ENCODE measurements around the gene HTR1D.

DNA sequence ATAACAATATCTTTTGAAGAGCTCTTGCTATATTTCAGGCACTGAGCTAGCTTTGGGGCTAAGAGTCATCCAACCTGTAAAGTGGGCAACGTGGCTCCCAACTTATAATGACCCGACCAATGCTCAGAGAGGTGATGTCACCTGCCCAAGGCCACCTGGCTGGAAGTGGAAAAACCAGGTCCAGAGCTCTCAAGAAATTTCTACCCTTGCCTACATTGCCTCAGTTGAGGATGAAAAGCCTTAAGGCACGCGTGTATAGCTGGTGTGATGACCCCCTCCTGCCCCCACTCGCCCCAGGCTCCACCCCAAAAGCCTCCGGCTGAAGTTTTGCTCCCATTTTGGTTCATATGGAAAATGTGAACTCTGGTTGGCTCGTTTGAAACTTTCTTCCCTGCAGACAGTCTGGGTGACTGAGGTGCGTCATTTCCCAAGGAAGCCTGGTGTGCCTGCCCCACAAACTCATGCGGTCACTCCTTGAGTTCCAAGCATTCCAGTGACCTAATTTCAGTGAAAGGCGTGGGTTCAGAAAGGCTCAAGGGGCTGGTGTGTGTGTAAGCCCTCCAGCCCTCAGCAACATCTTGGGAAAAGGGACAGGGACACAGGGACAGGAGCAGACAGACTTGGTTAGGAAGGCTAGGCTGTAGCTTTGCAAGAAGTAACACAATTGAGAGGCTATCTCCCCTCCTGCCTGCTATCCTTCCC is 20.5 kb downstream of the HTR1D start:
- TF ChIP-seq, protein P1, sequence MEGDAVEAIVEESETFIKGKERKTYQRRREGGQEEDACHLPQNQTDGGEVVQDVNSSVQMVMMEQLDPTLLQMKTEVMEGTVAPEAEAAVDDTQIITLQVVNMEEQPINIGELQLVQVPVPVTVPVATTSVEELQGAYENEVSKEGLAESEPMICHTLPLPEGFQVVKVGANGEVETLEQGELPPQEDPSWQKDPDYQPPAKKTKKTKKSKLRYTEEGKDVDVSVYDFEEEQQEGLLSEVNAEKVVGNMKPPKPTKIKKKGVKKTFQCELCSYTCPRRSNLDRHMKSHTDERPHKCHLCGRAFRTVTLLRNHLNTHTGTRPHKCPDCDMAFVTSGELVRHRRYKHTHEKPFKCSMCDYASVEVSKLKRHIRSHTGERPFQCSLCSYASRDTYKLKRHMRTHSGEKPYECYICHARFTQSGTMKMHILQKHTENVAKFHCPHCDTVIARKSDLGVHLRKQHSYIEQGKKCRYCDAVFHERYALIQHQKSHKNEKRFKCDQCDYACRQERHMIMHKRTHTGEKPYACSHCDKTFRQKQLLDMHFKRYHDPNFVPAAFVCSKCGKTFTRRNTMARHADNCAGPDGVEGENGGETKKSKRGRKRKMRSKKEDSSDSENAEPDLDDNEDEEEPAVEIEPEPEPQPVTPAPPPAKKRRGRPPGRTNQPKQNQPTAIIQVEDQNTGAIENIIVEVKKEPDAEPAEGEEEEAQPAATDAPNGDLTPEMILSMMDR (IDR thresholded peaks at IDR 0.05; ENCODE audit: poor library complexity, severe bottlenecking): no peak
- no peak for TF ChIP-seq MXI1 (conservative IDR thresholded peaks at IDR 0.05; ENCODE audit: poor library complexity, severe bottlenecking)
